Endothelial cell of umbilical vein (primary cell): ENCODE data around the gene EPB41L4B. TPM values are rescaled to one million over a fixed set of nuclear protein-coding genes. Genes with fewer than 3 reads are reported as not detected.

Experiments
- BruUV-seq: library from RNA; stranded (reverse); fragments of 400-500 nt; replicated peaks from 2 replicates; lab custom pipeline; 2021; lab: Mats Ljungman, UMichigan
- CTCF ChIA-PET: fragments of 300-600, 350-600 bp; sonication (Branson Sonifier 250); formaldehyde crosslinking; loops from one replicate; lab custom pipeline; 2021; ENCODE audit warnings: antibody characterized with exemption, inconsistent platforms; lab: Charles Lee
- POLR2A ChIA-PET: fragments of 300-600, 350-600 bp; sonication (Branson Sonifier 250); formaldehyde crosslinking; loops from one replicate; lab custom pipeline; 2021; ENCODE audit warnings: antibody characterized with exemption, inconsistent platforms; lab: Charles Lee
- DNase-seq: peaks from one replicate; pipeline ENCODE4 v3.0.0-alpha.2; 2011; ENCODE audit warnings: low read depth, low spot score
- FAIRE-seq: peaks from 2 replicates; lab custom pipeline; 2011; peaks lifted over from hg19 to GRCh38; lab: Jason Lieb, UNC
- H2AFZ ChIP-seq: 2 replicates; pipeline ENCODE4 v1.6.0; 2012; ENCODE audit warnings: low read depth, low read length, control low read depth, inconsistent platforms
- H3K27ac ChIP-seq: 2 replicates; pipeline ENCODE4 v1.5.1; 2011; ENCODE audit warnings: low read depth, mild to moderate bottlenecking, control low read depth, low read length, moderate library complexity; ENCODE audit not compliant: insufficient read depth
- H3K27me3 ChIP-seq, 2 experiments: 2 replicates each; pipeline versions ENCODE4 v1.6.0 to v1.6.1; 2011; ENCODE audit warnings: low read length in 2 of 2, mixed read lengths in 1 of 2; ENCODE audit not compliant: control insufficient read depth in 2 of 2, insufficient read depth in 2 of 2
- H3K36me3 ChIP-seq, 2 experiments: 2 replicates in 1 of 2; 3 replicates in 1 of 2; pipeline ENCODE4 v1.5.1; 2011; ENCODE audit warnings: low read length in 2 of 2, mild to moderate bottlenecking in 1 of 2, moderate library complexity in 1 of 2; ENCODE audit not compliant: control insufficient read depth in 2 of 2, insufficient read depth in 2 of 2; ENCODE audit errors: extremely low read depth in 1 of 2
- H3K4me1 ChIP-seq: 3 replicates; pipeline ENCODE4 v1.5.1; 2011; ENCODE audit warnings: mild to moderate bottlenecking, low read length; ENCODE audit not compliant: control insufficient read depth, insufficient read depth; ENCODE audit errors: extremely low read depth
- H3K4me2 ChIP-seq: 2 replicates; pipeline ENCODE4 v1.6.1; 2011; ENCODE audit warnings: low read length, control low read depth, mixed read lengths; ENCODE audit not compliant: insufficient read depth
- H3K4me3 ChIP-seq, 3 experiments: fragments of 200-600 bp in 1 of 3; sonication (generic), shearing (Covaris generic) in 1 of 3; replicated peaks in 1 of 3; 2 replicates each; pipeline ENCODE4 v1.5.1; 2011 to 2016; ENCODE audit warnings: control low read depth in 3 of 3, low read length in 3 of 3, mild to moderate bottlenecking in 2 of 3, inconsistent platforms in 1 of 3, low read depth in 1 of 3, moderate library complexity in 1 of 3; ENCODE audit not compliant: insufficient read depth in 1 of 3
- H3K79me2 ChIP-seq: 2 replicates; pipeline ENCODE4 v1.6.0; 2012; ENCODE audit warnings: low read length, inconsistent platforms; ENCODE audit not compliant: control insufficient read depth, insufficient read depth
- H3K9ac ChIP-seq: replicated peaks from 2 replicates; pipeline ENCODE3; 2011; ENCODE audit warnings: low read length, control low read depth; ENCODE audit not compliant: insufficient read depth; ENCODE audit errors: extremely low read depth
- H3K9me1 ChIP-seq: replicated peaks from 3 replicates; pipeline ENCODE4 v1.6.0; 2011; ENCODE audit warnings: mild to moderate bottlenecking, low read length; ENCODE audit not compliant: control insufficient read depth, insufficient read depth; ENCODE audit errors: extremely low read depth
- H3K9me3 ChIP-seq: replicated peaks from 2 replicates; pipeline ENCODE4 v1.5.1; 2012; ENCODE audit warnings: low read length, inconsistent platforms; ENCODE audit not compliant: control insufficient read depth, insufficient read depth
- H4K20me1 ChIP-seq: replicated peaks from 2 replicates; pipeline ENCODE3; 2011; ENCODE audit warnings: mild to moderate bottlenecking, low read length; ENCODE audit not compliant: control insufficient read depth, insufficient read depth; ENCODE audit errors: extremely low read depth
- EZH2 ChIP-seq: IDR thresholded peaks from 2 replicates; pipeline ENCODE4 v1.6.1; 2012; ENCODE audit warnings: borderline replicate concordance, low read depth, mild to moderate bottlenecking, moderate library complexity, low read length, inconsistent platforms; ENCODE audit not compliant: severe bottlenecking
- JUN ChIP-seq: IDR thresholded peaks from 2 replicates; pipeline ENCODE4 v1.6.1; 2011; ENCODE audit warnings: borderline replicate concordance, low read depth; ENCODE audit not compliant: insufficient read length, insufficient read depth
- MYC ChIP-seq: IDR thresholded peaks from one replicate; pipeline ENCODE4 v1.6.1; 2011; ENCODE audit warnings: mild to moderate bottlenecking, low read depth, low read length
- POLR2A ChIP-seq: IDR thresholded peaks from 2 replicates; pipeline ENCODE4 v1.6.1; 2012; ENCODE audit warnings: low read depth, mild to moderate bottlenecking, control low read depth, low read length
- POLR2AphosphoS5 ChIP-seq: IDR thresholded peaks from 2 replicates; pipeline ENCODE4 v1.6.1; 2012; ENCODE audit warnings: low read depth, mild to moderate bottlenecking, control low read depth, low read length, moderate library complexity; ENCODE audit not compliant: insufficient read depth
- dilution Hi-C: fragments of 300-500 bp; cut with MboI; formaldehyde crosslinking; loops from one replicate; pipeline ENCODE4 v1.15.0; 2019; ENCODE audit warnings: low sequenced_read_pairs; ENCODE audit not compliant: extremely low pct_ligation_motif_present
- intact Hi-C: fragments of 100-400 bp; cut with micrococcal nuclease; formaldehyde crosslinking; loops from one replicate; pipeline ENCODE4 v1.10.0; 2022
- polyA plus RNA-seq, 4 experiments: library from polyadenylated mRNA; depleted of rRNA in 3 of 4; stranded (reverse) in 3 of 4; unstranded in 1 of 4; fragments of >200 nt; gene quantifications; 2 replicates each; pipeline versions ENCODE4 v1.2.1 to v1.2.3, GENCODE V29; 2011 to 2012; ENCODE audit warnings: missing spikeins in 1 of 4
- total RNA-seq: library from RNA; stranded (reverse); gene quantifications from 2 replicates; pipeline ENCODE4 v1.2.3, GENCODE V29; 2021
- TF ChIP-seq, protein P1 (sequence below): IDR thresholded peaks from 2 replicates; pipeline ENCODE4 v1.6.1; 2011; ENCODE audit not compliant: insufficient read depth, insufficient read length

Gene EPB41L4B
- total and polyA plus RNA-seq, 2 donors (not counting 3 experiments of a cell fraction or from before 2014, with no cell fraction given), result 0.10 to 0.15 TPM

DNA sequence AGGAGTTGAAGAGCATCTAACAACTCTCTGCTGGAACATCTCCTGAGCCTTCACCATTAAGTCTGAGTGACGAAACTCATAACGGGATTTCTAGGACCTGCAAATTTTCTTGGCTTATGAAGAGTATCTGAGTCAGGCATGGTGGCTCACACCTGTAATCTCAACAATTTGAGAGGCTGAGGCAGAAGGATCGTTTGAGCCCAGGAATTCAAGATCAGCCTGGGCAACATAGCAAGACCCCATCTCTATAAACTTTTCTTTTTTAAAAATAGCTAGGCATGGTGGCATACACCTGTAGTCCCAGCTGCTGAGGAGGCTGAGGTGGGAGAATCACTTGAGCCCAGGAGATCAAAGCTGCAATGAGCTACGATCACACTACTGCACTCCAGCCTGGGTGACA lies 48.8 kb downstream of the EPB41L4B start:
- TF ChIP-seq MYC (no peak), EZH2 (no peak), POLR2AphosphoS5 (no peak), JUN (no peak)
- TF ChIP-seq, protein P1, sequence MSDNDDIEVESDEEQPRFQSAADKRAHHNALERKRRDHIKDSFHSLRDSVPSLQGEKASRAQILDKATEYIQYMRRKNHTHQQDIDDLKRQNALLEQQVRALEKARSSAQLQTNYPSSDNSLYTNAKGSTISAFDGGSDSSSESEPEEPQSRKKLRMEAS, result no peak
- Histone ChIP-seq H2AFZ (no peak overlapping the region), H3K4me2 (no peak overlapping the region), H4K20me1 (no peaks in the 10 kb centered on the region), H3K27me3 (peaks cover 0 to 1% of the 10 kb centered on the region in 2 experiments), H3K9me3 (no peaks in the 10 kb centered on the region), H3K36me3 (no peaks in the 10 kb centered on the region), H3K4me3 (no peak overlapping the region), H3K27ac (no peak overlapping the region), H3K9ac (no peak overlapping the region), H3K79me2 (no peaks in the 10 kb centered on the region), H3K4me1 (no peaks in the 10 kb centered on the region), H3K9me1 (no peaks in the 10 kb centered on the region)
- dilution Hi-C loops (no loop called here), intact Hi-C loops (no loop called here)
- POLR2A ChIA-PET, result no interaction called here
- DNase-seq (no peak), FAIRE-seq (no peak)
- no TSS peak for BruUV-seq
- CTCF ChIA-PET, result no interaction called here

DNA sequence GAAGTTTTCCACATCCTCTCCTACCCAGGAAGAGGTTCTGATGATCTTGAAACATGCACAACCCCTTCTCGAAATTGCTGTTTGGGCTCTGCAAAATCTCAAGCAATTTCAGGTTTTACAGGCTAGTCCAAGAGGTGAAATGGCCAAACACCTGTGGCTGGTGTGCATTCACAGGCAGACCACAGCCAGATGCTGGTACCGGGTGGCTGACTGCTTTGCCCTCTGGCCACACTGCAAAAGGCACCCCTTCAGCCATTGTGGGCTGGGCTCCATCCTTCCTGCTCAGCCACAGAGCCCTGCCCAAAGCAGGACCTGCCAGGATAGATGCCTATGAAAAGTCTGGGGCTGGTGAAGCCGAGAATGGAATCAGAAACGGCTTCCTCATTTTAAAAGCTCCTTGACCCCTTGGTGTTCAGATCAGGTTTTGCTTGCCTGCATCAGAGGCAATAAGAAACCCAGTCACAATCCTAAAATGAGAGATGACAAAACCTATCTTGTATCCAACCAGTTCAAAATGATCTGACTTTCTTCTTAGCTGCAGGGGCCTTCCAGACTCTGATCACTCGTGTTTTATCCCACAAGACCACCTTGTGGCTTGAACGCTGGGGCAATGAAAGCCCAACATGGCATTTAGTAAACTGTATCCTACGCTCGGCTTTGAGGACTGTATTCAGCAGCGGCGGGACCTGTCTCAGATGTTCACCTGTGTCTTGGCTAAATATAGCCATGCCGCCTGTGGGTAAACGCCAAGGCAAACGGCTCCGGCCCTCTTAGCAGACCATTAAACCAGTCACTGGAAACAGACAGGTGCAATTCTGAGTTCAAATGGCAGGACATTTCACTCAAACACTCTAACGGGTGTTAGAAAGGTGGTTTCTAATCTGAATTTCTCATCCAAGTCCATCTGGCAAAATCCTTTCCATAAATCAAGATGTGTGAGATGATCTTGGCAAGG lies 49.6 kb downstream of the EPB41L4B start:
- TF ChIP-seq POLR2A (no peak), JUN (no peak), POLR2AphosphoS5 (no peak)
- dilution Hi-C loops (no loop called here), intact Hi-C loops (no loop called here)
- Histone ChIP-seq H3K4me2 (no peak overlapping the region), H3K27ac (no peak overlapping the region), H3K9me3 (no peaks in the 10 kb centered on the region), H3K4me3 (no peak overlapping the region), H2AFZ (no peak overlapping the region), H3K9me1 (no peaks in the 10 kb centered on the region), H3K9ac (no peak overlapping the region), H4K20me1 (no peaks in the 10 kb centered on the region), H3K36me3 (no peaks in the 10 kb centered on the region), H3K79me2 (no peaks in the 10 kb centered on the region), H3K27me3 (peaks cover 0 to 1% of the 10 kb centered on the region in 2 experiments), H3K4me1 (no peaks in the 10 kb centered on the region)
- DNase-seq (no peak), FAIRE-seq (no peak)
- ChIA-PET POLR2A (no interaction called here), CTCF (no interaction called here)
- no TSS peak for BruUV-seq
